Measurements from ENCODE around the gene SUPT6H.

SUPT6H gene

GRCh38 chr17:28737770-28738679 is 76.0 kb downstream of the SUPT6H start:
- no peak for DNase-seq

- peak; percentile 44 to 62 for DNase-seq
Measured at GRCh38 chr17:28738680-28739384, 76.8 kb downstream of the SUPT6H start.

DNA sequence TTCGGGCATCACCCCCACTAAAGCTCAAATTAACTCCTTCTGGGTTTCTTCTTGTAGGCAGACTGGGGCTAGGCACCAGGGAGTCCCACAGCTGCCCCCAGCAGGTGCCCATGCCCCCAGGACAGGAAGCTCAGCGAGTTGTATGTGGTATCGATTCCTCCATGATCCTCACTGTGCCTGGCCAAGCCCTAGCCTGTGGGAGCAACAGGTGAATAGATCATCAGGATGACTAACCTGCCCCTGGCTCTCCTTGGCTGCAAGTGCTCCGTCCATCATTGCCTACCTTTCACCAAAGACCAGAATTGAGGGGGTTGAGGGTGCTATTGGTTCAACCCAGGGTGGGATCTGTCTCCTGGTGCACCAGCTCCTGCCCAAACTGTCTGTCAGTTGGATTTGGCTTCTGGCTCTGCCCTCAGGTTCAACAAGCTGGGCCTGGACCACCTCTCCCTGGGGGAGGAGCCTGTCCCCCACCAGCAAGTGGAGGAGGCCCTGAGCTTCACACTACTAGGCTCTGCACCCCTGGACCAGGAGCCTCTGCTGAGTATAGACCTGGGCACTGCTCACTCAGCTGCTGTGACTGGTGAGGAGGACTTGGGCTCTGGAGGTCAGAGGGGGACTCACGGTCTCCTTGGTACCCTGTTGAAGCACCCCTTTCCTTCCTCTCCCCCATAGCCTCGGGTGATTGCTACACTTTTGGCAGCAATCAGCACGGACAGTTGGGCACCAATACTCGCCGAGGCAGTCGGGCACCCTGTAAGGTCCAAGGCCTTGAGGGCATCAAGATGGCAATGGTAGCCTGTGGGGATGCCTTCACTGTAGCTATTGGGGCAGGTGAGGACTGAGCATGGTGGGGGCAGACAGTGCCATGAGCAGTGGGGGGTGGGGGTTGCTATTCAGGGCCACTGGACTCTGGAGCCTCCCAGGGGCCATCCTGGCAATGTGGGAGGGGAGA is 78.7 kb downstream of the SUPT6H start:
- no peak for DNase-seq

DNA sequence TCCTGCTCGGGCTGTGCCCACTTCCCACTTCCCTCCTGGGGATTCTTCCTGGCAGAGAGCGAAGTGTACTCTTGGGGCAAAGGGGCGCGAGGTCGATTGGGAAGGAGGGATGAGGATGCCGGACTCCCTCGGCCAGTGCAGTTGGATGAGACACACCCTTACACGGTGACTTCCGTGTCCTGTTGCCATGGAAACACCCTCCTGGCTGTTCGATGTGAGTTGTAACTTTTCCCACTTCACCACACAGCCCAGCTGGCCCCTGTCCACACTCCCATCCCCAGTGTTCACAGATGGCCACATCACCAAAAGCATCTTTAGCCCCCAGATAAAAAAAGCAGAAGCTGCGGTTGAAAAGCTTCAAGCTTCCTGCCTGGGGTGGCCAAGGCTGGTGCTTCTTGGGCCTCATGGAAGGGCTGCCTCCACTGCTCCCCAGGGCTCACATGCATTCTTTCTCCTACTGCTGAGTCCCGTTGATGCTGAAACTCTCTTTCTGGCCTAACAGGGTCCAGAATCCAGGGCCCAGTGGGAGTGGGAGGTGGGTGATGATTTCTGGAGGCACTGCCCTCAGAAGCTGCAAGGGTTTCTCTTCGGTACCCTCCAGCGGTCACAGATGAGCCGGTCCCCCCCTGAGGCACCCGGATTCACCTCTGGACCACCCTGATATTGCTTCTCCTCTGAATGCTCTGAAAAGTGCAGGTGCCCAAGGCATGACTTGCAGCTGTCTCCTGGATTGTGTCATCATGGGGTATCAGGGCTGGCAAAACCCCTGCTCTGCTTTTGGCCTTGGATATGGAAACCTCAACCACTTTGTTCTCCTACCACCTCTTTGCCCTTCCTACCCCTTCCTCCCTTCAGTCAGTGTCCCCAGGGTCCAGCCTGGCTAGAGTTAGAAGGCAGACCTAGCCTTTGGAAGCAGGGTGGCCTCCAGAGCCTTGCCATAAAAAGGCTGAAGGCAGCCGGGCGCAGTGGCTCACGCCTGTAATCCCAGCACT is 79.6 kb downstream of the SUPT6H start:
- DNase-seq, result no peak

GRCh38 chr17:28743243-28744103 is 81.5 kb downstream of the SUPT6H start, which contains the start of gene TRAF4:
TRAF4 (plus strand) TSS chr17:28744011; CDS start chr17:28744113, 102 bp downstream.
- peak; percentile 87 to 88 for DNase-seq

DNA sequence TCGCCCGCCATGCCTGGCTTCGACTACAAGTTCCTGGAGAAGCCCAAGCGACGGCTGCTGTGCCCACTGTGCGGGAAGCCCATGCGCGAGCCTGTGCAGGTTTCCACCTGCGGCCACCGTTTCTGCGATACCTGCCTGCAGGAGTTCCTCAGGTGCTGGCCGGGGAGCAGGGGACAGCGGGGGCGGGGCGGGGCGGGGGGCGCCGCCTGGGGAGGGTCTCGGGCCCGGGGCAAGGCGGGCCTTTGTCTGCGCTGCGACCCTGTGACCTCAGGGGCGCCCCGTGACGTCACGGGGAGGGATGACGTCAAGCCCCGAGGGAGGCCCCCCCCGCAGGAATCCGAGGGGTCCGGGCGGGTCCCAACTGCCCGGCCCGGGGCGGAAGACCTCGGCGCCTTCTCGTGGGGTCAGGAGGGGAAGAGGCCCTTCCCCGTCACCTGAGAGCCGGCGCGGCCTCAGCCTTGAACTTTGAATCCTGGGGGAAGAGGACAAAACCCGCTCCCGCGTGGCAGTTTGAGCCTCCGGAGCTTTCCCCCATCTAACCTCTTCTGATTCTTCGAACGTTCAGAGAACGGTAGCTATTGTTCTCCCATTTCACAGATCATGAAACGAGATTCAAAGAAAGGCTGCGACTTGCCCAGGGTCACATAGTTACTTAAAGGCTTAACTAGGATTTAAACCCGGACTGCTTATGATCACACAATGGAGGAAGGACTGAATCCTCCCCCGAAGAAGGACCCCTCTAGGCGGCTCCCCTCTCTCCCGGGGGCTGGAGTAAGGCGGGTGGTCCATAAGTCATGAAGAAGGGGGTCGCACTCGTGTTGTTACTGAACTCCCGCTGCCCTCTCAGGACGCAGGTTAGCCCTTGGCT is 82.3 kb downstream of the SUPT6H start:
- peak; percentile 73 to 77 for DNase-seq

DNA sequence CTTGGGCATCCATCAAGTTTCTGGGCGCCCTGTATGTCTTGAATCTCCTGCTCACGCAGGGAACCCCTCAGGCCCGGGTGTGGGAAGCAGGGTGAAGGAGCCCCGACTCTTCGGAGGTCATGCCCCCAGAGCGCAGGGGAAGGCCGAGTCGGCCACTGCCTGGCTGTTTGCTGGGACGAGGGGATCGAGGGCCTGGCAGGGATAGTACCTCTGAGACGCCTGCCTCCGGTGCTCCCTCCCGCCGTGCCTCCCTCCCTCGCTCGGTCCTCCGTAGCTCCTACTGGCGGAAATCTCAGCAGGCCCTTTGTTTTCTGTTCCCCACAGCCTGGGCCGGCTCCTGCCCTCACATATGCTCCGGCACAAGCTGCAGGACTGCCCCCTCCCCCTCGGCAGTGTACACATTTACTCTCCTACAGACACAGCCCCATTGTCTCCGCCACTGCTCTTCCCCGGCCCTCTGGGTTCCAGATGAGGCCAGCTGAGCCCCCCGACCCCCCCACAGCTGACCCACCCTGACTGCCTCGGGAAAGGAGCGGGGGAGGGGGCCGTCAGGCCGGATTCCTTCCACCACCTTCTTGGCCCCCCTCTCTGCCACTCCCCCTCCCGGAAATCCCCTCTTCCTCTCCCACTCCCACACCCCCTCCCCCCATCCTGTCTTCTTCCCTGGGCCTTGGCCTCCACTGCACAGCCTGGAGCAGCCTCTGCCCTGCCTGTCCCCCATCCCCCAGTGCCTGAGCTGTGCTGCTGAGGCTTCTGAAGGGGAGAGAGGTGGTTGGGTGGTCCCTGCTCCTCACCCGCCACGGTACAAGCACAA is 83.2 kb downstream of the SUPT6H start:
- DNase-seq, result no peak

GRCh38 chr17:28745786-28746411 is 83.9 kb downstream of the SUPT6H start:
- no peak for DNase-seq

DNA sequence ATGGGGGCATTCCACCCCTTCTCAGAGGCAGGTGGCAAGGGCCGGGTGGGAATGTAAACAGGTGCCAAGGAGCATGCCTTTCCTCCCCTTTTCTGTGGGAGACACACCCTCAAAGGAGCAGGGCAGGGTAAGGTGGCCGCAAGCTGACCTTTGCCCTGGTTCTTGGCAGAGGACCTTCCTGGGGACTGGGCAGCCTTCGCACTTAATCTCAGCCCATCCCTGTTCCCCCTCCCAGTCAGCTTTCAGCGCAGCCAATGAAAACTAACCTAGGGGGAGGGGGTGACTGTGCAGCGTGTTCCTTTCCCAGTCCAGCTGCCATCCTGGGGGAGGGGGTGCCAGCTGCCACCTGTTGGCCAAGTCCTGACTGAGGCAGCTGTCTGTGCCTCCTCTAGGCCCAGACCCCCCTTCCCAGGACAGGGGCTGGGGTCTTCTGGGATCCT is 84.6 kb downstream of the SUPT6H start:
- DNase-seq, result no peak

DNA sequence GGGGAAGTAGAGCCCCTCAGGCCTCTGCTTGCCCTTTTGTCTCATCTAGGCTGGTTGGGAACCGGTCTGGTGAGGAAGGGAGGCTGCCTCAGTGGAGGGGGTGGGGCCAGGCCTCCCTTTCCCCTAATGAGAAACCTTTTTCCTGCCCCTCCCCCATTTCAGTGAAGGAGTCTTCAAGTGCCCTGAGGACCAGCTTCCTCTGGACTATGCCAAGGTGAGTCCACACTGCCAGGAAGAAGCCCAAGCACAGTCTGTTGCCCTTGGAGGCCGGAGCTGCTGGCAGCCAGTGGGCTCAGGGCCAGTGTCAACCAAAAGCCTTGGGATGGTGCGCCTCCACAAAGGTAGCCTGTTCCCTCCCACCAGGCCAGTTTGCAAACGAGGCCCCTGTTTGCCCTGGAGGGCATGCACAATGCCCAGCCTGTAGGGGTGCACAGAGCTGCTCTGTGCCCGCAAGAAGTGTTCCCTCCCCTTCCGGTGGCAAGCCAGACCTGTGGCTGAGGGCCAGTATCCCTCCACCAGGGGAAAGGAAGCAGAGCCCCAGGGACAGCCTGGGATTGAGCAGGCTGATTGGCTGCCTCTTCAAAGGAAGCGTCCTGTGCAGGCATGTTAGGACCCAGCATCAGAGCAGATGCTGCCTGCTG is 85.2 kb downstream of the SUPT6H start:
- DNase-seq, result no peak

- no peak for DNase-seq
Measured at GRCh38 chr17:28747801-28748750, 86.1 kb downstream of the SUPT6H start.

GRCh38 chr17:28748852-28749515 is 87.0 kb downstream of the SUPT6H start:
- no peak for DNase-seq

DNA sequence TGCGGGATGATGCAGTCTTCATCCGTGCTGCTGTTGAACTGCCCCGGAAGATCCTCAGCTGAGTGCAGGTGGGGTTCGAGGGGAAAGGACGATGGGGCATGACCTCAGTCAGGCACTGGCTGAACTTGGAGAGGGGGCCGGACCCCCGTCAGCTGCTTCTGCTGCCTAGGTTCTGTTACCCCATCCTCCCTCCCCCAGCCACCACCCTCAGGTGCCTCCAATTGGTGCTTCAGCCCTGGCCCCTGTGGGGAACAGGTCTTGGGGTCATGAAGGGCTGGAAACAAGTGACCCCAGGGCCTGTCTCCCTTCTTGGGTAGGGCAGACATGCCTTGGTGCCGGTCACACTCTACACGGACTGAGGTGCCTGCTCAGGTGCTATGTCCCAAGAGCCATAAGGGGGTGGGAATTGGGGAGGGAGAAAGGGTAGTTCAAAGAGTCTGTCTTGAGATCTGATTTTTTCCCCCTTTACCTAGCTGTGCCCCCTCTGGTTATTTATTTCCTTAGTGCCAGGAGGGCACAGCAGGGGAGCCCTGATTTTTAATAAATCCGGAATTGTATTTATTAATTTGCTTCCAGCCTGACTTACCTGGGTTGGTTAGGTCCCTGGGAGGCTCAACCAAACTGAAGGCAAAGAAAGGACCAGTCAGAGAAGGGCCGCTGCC is 87.6 kb downstream of the SUPT6H start:
- no peak for DNase-seq

DNA sequence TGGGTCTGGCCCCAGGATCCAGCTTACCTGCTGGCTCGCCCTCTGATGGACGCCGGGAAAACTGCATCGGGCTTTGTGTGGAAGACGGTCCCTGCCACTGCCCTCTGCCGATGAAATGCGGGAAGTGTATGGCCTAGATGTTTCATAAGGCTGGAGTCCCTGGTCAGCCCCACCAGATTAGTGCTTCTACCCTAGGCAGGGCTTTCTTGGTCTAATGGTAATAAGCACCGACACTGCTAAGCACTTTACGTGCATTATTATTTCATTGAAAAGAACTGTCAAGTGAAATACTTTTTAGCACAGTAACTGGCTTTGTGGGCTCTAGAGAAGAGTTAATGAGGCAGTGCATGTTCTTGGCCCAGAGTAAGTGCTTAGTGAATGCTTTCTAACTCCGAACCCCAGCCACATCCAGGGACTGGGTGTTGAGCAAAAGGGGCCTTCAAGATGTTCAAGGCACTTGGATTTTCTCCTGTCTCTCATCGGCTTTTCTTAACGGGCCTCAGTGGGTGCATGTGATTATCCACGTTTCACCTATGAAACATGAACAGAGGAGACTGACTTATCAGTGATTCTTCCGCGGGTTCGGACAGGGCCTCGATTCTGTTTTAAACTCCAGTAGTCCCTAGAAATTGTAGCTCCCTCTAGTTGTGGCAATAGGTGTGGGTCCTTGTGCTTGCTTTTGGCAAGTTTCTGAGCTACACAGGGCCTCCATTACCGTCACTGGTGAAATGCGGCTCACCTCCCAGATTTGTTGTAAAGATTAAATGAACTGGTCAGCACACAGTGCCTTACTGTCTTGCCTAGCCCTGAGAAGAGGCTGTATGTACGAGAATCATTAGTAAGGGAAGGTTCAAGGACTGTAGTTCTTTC is 88.4 kb downstream of the SUPT6H start:
- DNase-seq, result peak; percentile 94 to 95
